ENCODE measurements around the gene RTRAF.

- TF ChIP-seq CTCF (IDR thresholded peaks at IDR 0.05) (no peak), EP300 (IDR thresholded peaks at IDR 0.05) (no peak)
These were observed 4.1 kb downstream of the RTRAF start for GRCh38 chr14:51993285-51993920.

Measured in gastroesophageal sphincter (tissue), 3 donors.